ENCODE results near the gene RYR1.

The RYR1 gene

GRCh38 chr19:38434549-38435051 lies 1.1 kb downstream of the RYR1 start:
- Histone ChIP-seq H3K36me3 (ENCODE audit: insufficient read depth, low read length) (no peaks in the 10 kb centered on the region), H3K4me2 (ENCODE audit: low read depth, low read length, poor library complexity, severe bottlenecking) (no peak overlapping the region), H3K9ac (ENCODE audit: low read depth, low read length, poor library complexity, severe bottlenecking) (no peak overlapping the region), H3K79me2 (ENCODE audit: insufficient read depth, low read length) (no peaks in the 10 kb centered on the region), H3K27me3 (ENCODE audit: insufficient read depth, low read length, poor library complexity, severe bottlenecking) (no peaks in the 10 kb centered on the region), H3K4me3 (ENCODE audit: low read length, poor library complexity, severe bottlenecking) (no peak overlapping the region), H3K9me2 (replicated peaks; ENCODE audit: low read depth, low read length) (no peaks in the 10 kb centered on the region), H3F3A (ENCODE audit: low read depth) (no peaks in the 10 kb centered on the region), H3K4me1 (ENCODE audit: insufficient read depth, low read length, poor library complexity, severe bottlenecking) (peaks cover under 1% of the 10 kb centered on the region), H3K9me3 (ENCODE audit: insufficient read depth, low read depth, low read length) (no peaks in the 10 kb centered on the region), H2AFZ (ENCODE audit: low read length) (no peak overlapping the region), H4K20me1 (ENCODE audit: insufficient read depth, low read length, poor library complexity, severe bottlenecking) (no peaks in the 10 kb centered on the region)
- TF ChIP-seq EZH2phosphoT487 (IDR thresholded peaks at IDR 0.05; ENCODE audit: borderline replicate concordance), result no peak
- no peak for TF ChIP-seq CTCF (conservative IDR thresholded peaks at IDR 0.05; ENCODE audit: low read length)

GRCh38 chr19:38437295-38437694 lies 3.8 kb downstream of the RYR1 start:
- H3K4me2 ChIP-seq (ENCODE audit: low read depth, low read length, poor library complexity, severe bottlenecking), result no peak overlapping the region
- H3K9ac ChIP-seq (ENCODE audit: low read depth, low read length, poor library complexity, severe bottlenecking), result no peak overlapping the region
- no peaks in the 10 kb centered on the region for H3K9me2 ChIP-seq (replicated peaks; ENCODE audit: low read depth, low read length)
- H3K4me3 ChIP-seq (ENCODE audit: low read length, poor library complexity, severe bottlenecking), result no peak overlapping the region
- no peaks in the 10 kb centered on the region for H3K36me3 ChIP-seq (ENCODE audit: insufficient read depth, low read length)
- H3K4me1 ChIP-seq (ENCODE audit: insufficient read depth, low read length, poor library complexity, severe bottlenecking), result no peaks in the 10 kb centered on the region
- no peaks in the 10 kb centered on the region for H3F3A ChIP-seq (ENCODE audit: low read depth)
- no peaks in the 10 kb centered on the region for H3K9me3 ChIP-seq (ENCODE audit: insufficient read depth, low read depth, low read length)
- no peaks in the 10 kb centered on the region for H3K79me2 ChIP-seq (ENCODE audit: insufficient read depth, low read length)
- no peaks in the 10 kb centered on the region for H4K20me1 ChIP-seq (ENCODE audit: insufficient read depth, low read length, poor library complexity, severe bottlenecking)
- TF ChIP-seq EZH2phosphoT487 (IDR thresholded peaks at IDR 0.05; ENCODE audit: borderline replicate concordance) (no peak), CTCF (conservative IDR thresholded peaks at IDR 0.05; ENCODE audit: low read length) (no peak)
- H2AFZ ChIP-seq (ENCODE audit: low read length), result no peak overlapping the region
- H3K27me3 ChIP-seq (ENCODE audit: insufficient read depth, low read length, poor library complexity, severe bottlenecking), result no peaks in the 10 kb centered on the region

- H3K9ac ChIP-seq (ENCODE audit: low read depth, low read length, poor library complexity, severe bottlenecking), result no peak overlapping the region
- H3K79me2 ChIP-seq (ENCODE audit: insufficient read depth, low read length), result no peaks in the 10 kb centered on the region
- no peaks in the 10 kb centered on the region for H3K9me2 ChIP-seq (replicated peaks; ENCODE audit: low read depth, low read length)
- H2AFZ ChIP-seq (ENCODE audit: low read length), result no peak overlapping the region
- no peaks in the 10 kb centered on the region for H3K4me1 ChIP-seq (ENCODE audit: insufficient read depth, low read length, poor library complexity, severe bottlenecking)
- H4K20me1 ChIP-seq (ENCODE audit: insufficient read depth, low read length, poor library complexity, severe bottlenecking), result no peaks in the 10 kb centered on the region
- no peaks in the 10 kb centered on the region for H3F3A ChIP-seq (ENCODE audit: low read depth)
- no peaks in the 10 kb centered on the region for H3K36me3 ChIP-seq (ENCODE audit: insufficient read depth, low read length)
- H3K4me2 ChIP-seq (ENCODE audit: low read depth, low read length, poor library complexity, severe bottlenecking), result no peak overlapping the region
- H3K4me3 ChIP-seq (ENCODE audit: low read length, poor library complexity, severe bottlenecking), result no peak overlapping the region
- no peaks in the 10 kb centered on the region for H3K27me3 ChIP-seq (ENCODE audit: insufficient read depth, low read length, poor library complexity, severe bottlenecking)
- TF ChIP-seq CTCF (conservative IDR thresholded peaks at IDR 0.05; ENCODE audit: low read length), result no peak
- no peak for TF ChIP-seq EZH2phosphoT487 (IDR thresholded peaks at IDR 0.05; ENCODE audit: borderline replicate concordance)
- H3K9me3 ChIP-seq (ENCODE audit: insufficient read depth, low read depth, low read length), result no peaks in the 10 kb centered on the region
Measured at GRCh38 chr19:38437917-38438316, 4.4 kb downstream of the RYR1 start.

Data from Loucy (cell line).